Ectodermal cell (in vitro differentiated cells): ENCODE results near the gene MXRA7.
"Not testable (repeated sequence)": the region's sequence is repeated elsewhere in the genome, so short reads cannot be mapped to it uniquely, and the experiment has no call there.

Experiments
- H3K27ac ChIP-seq: 2 replicates; pipeline ENCODE4 v1.7.0; 2013; ENCODE audit warnings: mild to moderate bottlenecking, low read depth, low read length; ENCODE audit not compliant: insufficient read depth, poor library complexity, severe bottlenecking
- H3K27me3 ChIP-seq: 2 replicates; pipeline ENCODE4 v1.7.0; 2013; ENCODE audit warnings: mild to moderate bottlenecking, low read length; ENCODE audit not compliant: insufficient read depth, control insufficient read depth, poor library complexity, severe bottlenecking
- H3K36me3 ChIP-seq: one replicate; pipeline ENCODE4 v1.7.0; 2013; ENCODE audit warnings: low read length; ENCODE audit not compliant: control insufficient read depth, insufficient read depth
- H3K4me1 ChIP-seq: one replicate; pipeline ENCODE4 v1.7.0; 2013; ENCODE audit warnings: low read length; ENCODE audit not compliant: control insufficient read depth, insufficient read depth
- H3K4me3 ChIP-seq: 2 replicates; pipeline ENCODE4 v1.7.0; 2013; ENCODE audit warnings: low read depth, low read length, control low read depth; ENCODE audit not compliant: insufficient read depth
- H3K9me3 ChIP-seq: 2 replicates; pipeline ENCODE4 v1.7.0; 2013; ENCODE audit warnings: mild to moderate bottlenecking, low read length, moderate library complexity; ENCODE audit not compliant: control insufficient read depth
- WGBS, 2 experiments: methylation state at CpG; one replicate each; pipeline ENCODE4 v1.1.7; 2013; ENCODE audit warnings: missing lambda C conversion rate in 2 of 2; 5-methylcytosine and 5-hydroxymethylcytosine counted together

Gene MXRA7

GRCh38 chr17:76745785-76746184, 35.0 kb upstream of the MXRA7 start:
- 97% methylated on average over 6 of the region's 6 CpGs for WGBS, 2 experiments
- H3K4me3 ChIP-seq, H3K27me3 ChIP-seq, H3K4me1 ChIP-seq, H3K9me3 ChIP-seq, H3K36me3 ChIP-seq, H3K27ac ChIP-seq: not testable (repeated sequence)

GRCh38 chr17:76744747-76745146, 34.0 kb upstream of the MXRA7 start:
- Histone ChIP-seq H3K36me3 (peaks cover 4% of the 10 kb centered on the region), H3K4me1 (no peaks in the 10 kb centered on the region), H3K4me3 (no peak overlapping the region), H3K27ac (no peak overlapping the region), H3K9me3 (no peaks in the 10 kb centered on the region), H3K27me3 (no peaks in the 10 kb centered on the region)
- WGBS, 2 experiments: 96 to 100% methylated on average over 2 of the region's 2 CpGs

DNA sequence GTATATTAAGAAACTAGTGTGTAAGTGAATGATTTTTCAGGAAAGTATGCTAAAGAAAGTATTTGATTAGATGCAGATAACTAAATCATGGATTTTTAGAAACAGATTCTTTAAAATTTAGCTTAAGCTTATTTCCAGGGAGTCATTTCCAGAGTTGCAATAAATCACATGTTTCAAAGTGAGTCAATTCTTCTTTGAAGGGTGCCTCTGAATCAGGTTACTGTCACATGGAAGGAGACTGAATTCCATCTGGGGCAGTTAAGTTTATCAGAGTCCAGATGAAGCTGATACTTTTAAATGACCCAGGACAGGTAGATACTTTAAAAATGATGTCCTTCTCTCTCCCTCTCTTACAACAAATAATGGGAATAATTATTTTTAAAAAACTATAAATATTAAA, 32.2 kb upstream of the MXRA7 start:
- Histone ChIP-seq H3K36me3 (peaks cover 4% of the 10 kb centered on the region), H3K4me3 (no peak overlapping the region), H3K4me1 (peaks cover 5% of the 10 kb centered on the region), H3K9me3 (no peaks in the 10 kb centered on the region), H3K27me3 (no peaks in the 10 kb centered on the region), H3K27ac (no peak overlapping the region)

DNA sequence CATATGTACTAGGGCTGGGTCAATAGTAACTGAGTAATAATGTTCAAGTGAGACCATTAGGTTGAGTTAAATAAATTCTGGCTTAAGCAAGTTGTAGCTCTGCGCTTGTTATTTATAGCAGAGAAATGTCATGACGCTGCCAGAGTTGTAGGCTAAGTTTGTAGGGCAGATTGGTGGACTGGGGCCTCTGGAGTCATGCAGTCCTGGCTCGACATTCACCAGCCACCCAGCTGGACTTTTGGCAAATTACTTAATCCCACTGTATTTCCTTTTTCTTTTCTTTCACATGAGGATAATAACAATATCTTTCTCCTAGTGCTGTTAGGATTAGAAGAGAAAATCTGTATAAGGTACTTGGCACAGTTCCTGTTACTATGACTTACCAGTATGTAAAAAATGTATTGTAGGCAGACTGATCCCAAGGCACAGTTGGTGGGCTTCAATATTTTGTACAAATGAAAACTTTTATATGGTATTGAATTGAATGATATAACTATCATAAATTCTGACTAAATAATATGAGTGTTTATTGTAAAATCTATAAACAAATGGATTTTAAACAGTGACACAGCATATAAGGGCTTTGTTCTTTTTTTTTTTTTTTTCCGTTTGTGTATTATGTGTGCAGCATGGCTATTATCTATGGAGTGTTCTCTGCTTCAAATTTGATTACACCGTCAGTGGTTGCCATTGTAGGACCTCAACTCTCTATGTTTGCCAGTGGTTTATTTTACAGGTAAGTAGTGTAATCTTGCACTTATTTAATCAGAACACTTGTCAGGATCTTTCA, 29.8 kb upstream of the MXRA7 start:
- Histone ChIP-seq H3K9me3 (no peaks in the 10 kb centered on the region), H3K27me3 (no peaks in the 10 kb centered on the region), H3K4me3 (no peak overlapping the region), H3K4me1 (peaks cover 5% of the 10 kb centered on the region), H3K36me3 (peaks cover 8% of the 10 kb centered on the region), H3K27ac (no peak overlapping the region)
- WGBS, 2 experiments: 86 to 97% methylated on average over 4 to 5 of the region's 5 CpGs

DNA sequence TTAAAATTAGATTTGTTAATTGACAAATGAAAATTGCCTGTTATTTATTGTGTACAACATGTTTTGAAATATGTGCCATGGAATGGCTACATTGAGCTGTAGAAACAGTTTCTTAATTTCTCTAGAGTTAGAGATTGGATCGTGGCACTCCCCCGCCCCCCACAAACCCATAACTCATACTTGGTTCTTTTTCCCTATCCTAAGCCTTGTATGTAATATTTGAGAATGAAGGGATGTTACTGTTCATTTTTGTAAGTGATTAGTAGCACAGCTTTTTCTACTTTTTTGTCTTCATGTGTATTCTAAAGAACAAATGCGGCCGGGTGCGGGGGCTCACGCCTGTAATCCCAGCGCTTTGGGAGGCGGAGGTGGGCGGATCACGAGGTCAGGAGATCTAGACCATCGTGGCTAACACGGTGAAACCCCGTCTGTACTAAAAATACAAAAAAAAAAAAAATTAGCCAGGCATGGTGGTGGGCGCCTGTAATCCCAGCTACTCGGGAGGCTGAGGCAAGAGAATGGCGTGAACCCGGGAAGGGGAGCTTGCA, 28.9 kb upstream of the MXRA7 start:
- H3K27ac ChIP-seq, H3K4me3 ChIP-seq, H3K36me3 ChIP-seq, H3K4me1 ChIP-seq, H3K9me3 ChIP-seq, H3K27me3 ChIP-seq: not testable (repeated sequence)
- 91 to 93% methylated on average over 15 to 17 of the region's 17 CpGs for WGBS, 2 experiments

DNA sequence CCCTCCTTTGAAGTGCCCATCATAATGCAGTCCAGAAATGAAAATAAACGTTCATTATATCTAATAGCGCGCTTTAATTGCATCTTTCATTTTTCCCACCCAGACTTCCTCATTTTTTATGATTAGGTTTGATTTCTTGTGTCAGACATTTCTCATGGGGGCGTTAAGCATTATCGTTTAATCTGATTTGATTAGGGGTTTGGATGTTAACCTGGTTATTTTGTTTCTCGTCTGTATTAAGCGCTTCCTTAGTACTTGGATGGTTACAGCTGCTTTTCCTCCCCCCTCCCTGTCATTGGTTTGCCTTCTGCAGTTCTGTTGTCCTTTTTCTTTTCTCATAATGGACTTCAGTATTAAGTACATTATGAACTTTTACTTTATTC, 27.7 kb upstream of the MXRA7 start:
- no peaks in the 10 kb centered on the region for H3K9me3 ChIP-seq
- H3K4me3 ChIP-seq: peak overlapping the region; percentile 98
- H3K36me3 ChIP-seq: peaks cover 13% of the 10 kb centered on the region
- peaks cover 19% of the 10 kb centered on the region for H3K4me1 ChIP-seq
- H3K27ac ChIP-seq: peak overlapping the region; percentile 99
- WGBS, 2 experiments: 25 to 41% methylated on average over 4 to 7 of the region's 7 CpGs
- H3K27me3 ChIP-seq: no peaks in the 10 kb centered on the region

- H3K36me3 ChIP-seq: peaks cover 19% of the 10 kb centered on the region
- peak within 1 kb of the TSS; percentile 98 for H3K4me3 ChIP-seq
- WGBS, 2 experiments: 0 to 1% methylated on average over 56 to 57 of the region's 57 CpGs
- H3K9me3 ChIP-seq: no peaks in the 10 kb centered on the region
- H3K27ac ChIP-seq: peak within 1 kb of the TSS; percentile 99
- peaks cover 21% of the 10 kb centered on the region for H3K4me1 ChIP-seq
- no peaks in the 10 kb centered on the region for H3K27me3 ChIP-seq
Measured at GRCh38 chr17:76737676-76738467, 27.1 kb upstream of the MXRA7 start, which contains the start of gene MFSD11. Gene MFSD11 (plus strand): TSS chr17:76738119. CDS start chr17:76738353, 234 bp downstream.

DNA sequence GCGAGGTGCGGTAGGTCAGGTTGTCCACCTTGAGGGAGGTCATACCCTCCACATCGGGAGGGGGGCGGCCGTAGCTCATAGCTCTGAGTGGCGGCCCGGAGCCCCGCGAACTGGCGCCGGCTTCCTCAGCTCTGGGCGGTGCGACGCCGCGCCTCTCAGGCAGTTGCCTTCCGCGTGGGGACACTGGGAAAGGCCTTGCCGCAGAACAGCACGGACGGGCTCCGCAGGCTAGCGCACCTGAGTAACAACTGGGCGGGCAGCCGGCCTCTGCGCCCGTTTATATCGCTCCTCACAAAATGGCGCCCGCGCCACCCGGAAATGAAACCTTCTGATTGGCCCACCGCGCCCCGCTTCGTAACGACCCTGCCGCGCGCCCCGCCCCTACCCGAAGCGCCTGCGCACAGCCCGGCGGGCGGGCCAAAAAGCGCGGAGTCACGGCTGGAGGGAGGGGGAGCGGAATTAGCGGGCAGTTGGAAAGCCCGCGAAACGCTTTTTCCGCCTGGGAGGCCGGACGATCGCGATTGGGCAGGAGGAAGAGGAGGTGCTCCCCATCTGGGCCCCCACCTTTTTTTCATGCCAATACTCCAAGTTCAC, 26.4 kb upstream of the MXRA7 start, which contains the start of gene SRSF2:
TSS of gene SRSF2 (minus strand) at position 250 of the 594 bp plus-strand sequence. CDS start at position 79, 171 bp downstream.
- no peaks in the 10 kb centered on the region for H3K27me3 ChIP-seq
- H3K36me3 ChIP-seq: peaks cover 25% of the 10 kb centered on the region
- no peaks in the 10 kb centered on the region for H3K9me3 ChIP-seq
- H3K4me3 ChIP-seq: peak within 1 kb of the TSS; percentile 98
- H3K27ac ChIP-seq: peak within 1 kb of the TSS; percentile 99
- H3K4me1 ChIP-seq: peaks cover 21% of the 10 kb centered on the region
- WGBS, 2 experiments: 0% methylated on average over 60 of the region's 60 CpGs

DNA sequence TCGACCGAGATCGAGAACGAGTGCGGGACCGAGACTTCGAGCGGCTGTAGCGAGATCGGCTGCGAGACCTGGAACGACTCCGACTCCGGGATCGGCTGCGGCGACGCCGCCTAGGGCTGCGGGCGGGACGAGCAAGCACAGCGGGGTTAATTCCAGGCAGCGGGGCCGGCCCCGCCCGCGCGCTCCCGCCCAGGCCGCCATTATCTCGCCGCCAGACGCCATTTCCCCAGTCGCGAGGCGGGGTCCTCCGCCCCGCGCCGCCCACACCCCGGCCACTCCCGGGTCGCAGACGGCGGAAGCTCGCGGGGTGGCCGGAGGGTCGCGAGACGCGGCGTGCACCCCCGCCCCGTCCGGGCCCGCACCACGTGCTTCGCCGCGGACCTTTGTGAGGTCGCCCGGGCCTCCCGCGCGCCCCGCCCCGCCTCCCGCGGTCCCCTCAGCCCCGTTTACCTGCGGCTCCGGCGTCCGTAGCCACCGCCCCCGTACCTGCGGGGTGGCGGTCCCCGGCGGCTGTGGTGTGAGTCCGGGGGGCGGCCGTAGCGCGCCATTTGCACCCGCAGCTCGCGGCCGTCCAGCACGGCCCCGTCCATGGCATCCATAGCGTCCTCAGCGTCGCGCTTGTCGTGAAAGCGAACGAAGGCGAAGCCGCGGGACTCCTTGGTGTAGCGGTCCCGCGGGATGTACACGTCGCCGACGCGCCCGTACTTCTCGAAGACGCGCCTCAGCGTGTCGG, 25.8 kb upstream of the MXRA7 start:
- H3K9me3 ChIP-seq: no peaks in the 10 kb centered on the region
- peaks cover 21% of the 10 kb centered on the region for H3K4me1 ChIP-seq
- peak overlapping the region; percentile 98 for H3K4me3 ChIP-seq
- WGBS, 2 experiments: 0 to 1% methylated on average over 117 of the region's 117 CpGs
- no peaks in the 10 kb centered on the region for H3K27me3 ChIP-seq
- peaks cover 30% of the 10 kb centered on the region for H3K36me3 ChIP-seq
- H3K27ac ChIP-seq: peak overlapping the region; percentile 94
